GM21825 (cell line): Measurements from ENCODE around the gene TMEM51.

Experiments used
- ATAC-seq: cut with Tn5 transposase; IDR thresholded peaks from one replicate; pipeline ENCODE4 v1.9.1; 2021; ENCODE audit warnings: mild to moderate bottlenecking, moderate library complexity; ENCODE audit not compliant: unreplicated experiment

Gene TMEM51

GRCh38 chr1:15264769-15265168, 111.2 kb downstream of the TMEM51 start:
- no peak for ATAC-seq
